GM19372 (cell line): ENCODE results near the gene SLC22A7.
"Not testable (repeated sequence)": the region's sequence is repeated elsewhere in the genome, so short reads cannot be mapped to it uniquely, and the experiment has no call there.

Experiments
- ATAC-seq: cut with Tn5 transposase; IDR thresholded peaks from one replicate; pipeline ENCODE4 v1.9.1; 2021; ENCODE audit warnings: mild to moderate bottlenecking, low read depth, moderate library complexity; ENCODE audit not compliant: unreplicated experiment

SLC22A7 gene

GRCh38 chr6:43299338-43300293 lies 1.6 kb downstream of the SLC22A7 start:
- no peak for ATAC-seq

DNA sequence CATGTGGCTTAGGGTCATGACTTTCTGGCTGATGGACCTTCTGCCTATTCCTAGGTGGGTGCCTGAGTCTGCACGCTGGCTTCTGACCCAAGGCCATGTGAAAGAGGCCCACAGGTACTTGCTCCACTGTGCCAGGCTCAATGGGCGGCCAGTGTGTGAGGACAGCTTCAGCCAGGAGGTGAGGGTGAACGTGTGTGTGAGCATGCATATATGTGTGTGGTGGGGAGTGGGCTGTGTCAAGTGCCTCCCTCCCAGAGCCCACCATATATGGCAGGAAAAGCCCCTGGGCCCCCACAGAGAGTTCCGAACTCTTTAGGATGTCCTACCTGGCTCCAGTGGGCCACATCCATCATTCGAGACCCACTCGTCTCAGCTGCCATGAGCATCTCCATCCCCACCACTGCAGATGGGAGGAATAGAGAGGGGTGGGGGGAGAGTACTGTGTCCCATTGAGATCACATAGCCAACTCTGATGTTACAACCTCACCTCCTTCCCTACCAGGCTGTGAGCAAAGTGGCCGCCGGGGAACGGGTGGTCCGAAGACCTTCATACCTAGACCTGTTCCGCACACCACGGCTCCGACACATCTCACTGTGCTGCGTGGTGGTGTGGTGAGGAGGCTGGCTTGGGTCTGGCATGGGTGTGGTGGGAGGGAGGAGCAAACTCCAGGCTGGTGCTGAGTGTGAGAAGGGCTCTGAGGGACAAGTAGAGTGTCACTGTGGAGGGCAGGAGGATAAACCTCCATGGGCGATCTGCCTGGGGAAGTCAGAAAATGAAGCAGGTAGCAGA lies 3.2 kb downstream of the SLC22A7 start:
- ATAC-seq: no peak

GRCh38 chr6:43302126-43302525 lies 4.1 kb downstream of the SLC22A7 start:
- no peak for ATAC-seq

- ATAC-seq: not testable (repeated sequence)
Measured at GRCh38 chr6:43303006-43303405, 4.9 kb downstream of the SLC22A7 start.

- no peak for ATAC-seq
Measured at GRCh38 chr6:43303751-43304331, 5.8 kb downstream of the SLC22A7 start.

- ATAC-seq: no peak
Measured at GRCh38 chr6:43304361-43304760, 6.3 kb downstream of the SLC22A7 start.

GRCh38 chr6:43304882-43305281 lies 6.8 kb downstream of the SLC22A7 start:
- no peak for ATAC-seq

DNA sequence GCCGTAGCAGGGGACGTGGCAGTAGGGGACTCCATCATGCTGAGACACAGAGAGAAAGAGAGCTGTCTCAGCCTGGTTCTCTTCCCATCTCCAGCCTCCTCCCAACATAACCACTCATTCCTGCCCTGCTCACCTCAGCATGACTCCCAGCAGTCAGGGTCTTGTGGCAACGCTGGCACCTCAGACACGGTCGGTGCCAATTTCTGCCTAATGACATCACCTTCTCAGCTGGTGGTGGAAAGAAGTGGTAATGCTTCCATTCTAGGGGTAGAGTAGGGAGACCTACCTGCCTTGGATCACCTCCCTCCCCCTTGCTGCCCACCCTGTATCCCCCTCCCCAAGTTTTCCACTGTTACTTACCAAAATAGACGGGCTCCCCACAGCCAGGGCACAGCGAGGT lies 8.0 kb downstream of the SLC22A7 start:
- ATAC-seq: no peak

DNA sequence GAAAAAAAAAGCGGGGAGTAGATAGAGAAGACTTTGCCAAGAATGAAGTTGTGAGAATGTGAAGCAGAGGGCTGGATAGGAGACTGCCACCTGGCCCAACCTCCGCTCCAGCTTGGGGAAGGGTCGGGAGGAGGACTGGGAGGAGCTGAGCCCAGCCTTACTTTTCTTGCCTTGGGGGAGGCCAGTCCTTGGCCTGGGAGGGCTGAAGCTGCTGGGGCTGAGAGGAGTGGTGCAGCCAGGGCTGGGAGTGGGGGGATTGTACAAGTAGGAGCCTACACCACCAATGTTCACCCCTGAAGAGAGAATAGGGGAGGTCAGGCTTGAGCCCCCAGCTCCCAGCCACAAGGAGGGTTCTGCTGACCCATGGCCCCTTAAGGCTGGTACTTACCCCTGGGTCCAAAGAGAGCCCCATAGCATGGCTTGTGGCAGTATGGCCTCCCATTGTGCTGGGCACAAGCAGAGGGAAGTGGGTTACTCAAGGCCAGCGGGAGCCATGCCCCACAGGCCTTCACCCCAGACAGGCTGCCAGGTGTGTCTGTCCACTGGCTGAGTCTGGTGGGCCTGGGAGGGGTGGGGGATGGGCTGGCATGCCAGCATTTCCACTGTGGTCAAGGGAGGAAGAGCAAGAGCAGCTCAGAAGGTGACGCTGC lies 9.5 kb downstream of the SLC22A7 start:
- ATAC-seq: no peak

DNA sequence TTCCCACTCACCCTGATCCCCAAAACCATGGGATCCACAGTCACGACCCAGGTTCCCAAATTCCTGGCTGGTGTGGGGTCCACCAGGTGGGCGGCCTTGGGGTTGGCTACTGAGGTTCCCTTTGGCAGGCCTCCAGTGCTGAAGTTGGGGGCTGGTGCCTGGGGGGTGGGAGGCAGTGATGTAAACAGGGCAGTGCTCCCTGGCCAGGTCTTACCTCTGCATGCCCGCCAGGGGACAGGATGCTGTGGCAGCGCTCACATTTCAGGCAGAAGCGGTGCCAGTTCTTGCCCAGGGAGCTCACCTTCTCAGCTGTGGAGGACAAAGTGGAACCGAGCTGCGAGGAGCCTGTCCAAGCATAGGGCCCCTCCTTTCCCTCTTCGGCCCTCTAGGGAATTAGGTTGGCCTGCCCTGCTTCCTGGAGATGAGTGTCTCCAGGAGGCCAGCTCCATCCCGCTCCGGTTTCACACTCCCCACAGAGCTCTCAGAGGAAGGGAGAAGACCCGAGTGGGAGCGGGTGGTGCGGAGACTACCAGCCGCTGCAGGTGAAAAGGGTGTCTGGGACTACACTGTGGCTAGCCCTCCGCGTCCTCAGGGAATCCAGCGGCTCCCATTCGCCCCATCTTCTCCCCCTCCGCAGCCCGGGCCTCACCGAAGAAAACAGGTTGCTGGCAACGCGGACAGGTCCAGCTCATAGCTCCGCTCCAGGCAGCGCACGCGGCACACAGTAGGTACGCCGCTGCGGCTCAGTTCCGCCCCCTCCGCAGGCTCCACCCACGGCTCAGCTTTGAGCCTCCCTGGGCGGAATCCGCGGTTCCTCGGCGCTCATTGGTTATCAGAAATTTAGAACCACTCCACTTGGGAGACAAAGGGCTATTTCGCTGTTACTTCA lies 10.3 kb downstream of the SLC22A7 start, which contains the start of gene CRIP3:
TSS of gene CRIP3 (minus strand) at position 726 of the 889 bp plus-strand sequence. CDS start at position 692, 34 bp downstream.
- ATAC-seq: no peak

- no peak for ATAC-seq
Measured at GRCh38 chr6:43308990-43309477, 11.0 kb downstream of the SLC22A7 start.

DNA sequence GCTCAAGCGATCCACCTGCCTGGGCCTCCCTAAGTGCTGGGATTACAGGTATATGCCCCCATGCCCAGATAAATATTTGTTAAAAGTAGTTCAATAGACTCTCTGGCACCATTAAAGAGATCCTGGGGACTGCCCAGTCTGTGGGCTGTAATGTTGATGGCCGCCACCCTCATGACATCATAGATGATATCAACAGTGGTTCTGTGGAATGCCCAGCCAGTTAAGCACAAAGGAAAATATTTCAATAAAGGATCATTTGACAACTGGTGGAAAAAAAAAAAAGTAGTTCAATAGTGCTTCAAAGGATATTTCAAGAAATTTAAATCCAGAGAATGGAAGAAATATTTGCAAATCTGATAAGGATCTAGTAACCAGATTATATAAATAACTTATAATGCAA lies 12.1 kb downstream of the SLC22A7 start:
- ATAC-seq: no peak

- no peak for ATAC-seq
Measured at GRCh38 chr6:43310624-43311023, 12.6 kb downstream of the SLC22A7 start.

DNA sequence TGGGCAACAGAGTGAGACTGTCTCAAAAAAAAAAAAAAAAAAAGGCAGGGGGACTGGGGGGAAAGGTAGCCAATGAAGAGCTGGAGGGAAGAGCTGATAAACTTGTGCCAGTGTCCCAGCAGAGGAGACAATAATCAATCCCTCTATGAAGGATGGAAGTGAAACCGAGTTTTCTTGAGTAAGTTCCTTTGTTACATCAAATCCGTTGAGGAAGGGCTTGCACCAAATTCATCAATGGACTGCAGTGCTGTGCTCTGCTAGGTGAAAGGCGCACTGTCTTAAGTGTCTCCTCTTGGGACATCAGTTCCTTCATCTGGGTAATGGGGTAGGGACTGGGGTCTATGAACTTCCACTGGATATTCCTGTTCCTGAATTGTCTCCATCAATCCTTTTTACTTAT lies 13.6 kb downstream of the SLC22A7 start:
- ATAC-seq: no peak

- ATAC-seq: no peak
Measured at GRCh38 chr6:43313813-43314212, 15.8 kb downstream of the SLC22A7 start.

DNA sequence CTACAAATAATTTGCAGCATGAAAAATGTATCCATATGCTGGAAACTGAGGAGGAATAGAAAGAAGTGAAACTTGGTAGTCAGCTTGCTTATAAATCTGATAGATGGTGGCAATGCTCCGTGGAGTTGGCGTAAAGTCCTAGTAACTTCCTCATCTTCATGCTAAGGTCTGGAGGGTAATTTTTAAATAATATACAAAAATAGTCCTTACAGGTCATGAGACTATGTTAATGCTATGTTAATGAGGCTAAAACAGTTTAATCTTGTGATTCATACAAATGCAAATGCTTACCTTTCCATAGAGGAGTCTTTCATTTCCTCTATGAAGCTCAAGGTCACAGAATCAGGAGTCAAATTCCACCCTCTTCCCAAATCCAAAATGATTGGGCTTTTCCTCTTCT lies 20.0 kb downstream of the SLC22A7 start:
- no peak for ATAC-seq

- no peak for ATAC-seq
Measured at GRCh38 chr6:43325876-43326275, 27.8 kb downstream of the SLC22A7 start.

DNA sequence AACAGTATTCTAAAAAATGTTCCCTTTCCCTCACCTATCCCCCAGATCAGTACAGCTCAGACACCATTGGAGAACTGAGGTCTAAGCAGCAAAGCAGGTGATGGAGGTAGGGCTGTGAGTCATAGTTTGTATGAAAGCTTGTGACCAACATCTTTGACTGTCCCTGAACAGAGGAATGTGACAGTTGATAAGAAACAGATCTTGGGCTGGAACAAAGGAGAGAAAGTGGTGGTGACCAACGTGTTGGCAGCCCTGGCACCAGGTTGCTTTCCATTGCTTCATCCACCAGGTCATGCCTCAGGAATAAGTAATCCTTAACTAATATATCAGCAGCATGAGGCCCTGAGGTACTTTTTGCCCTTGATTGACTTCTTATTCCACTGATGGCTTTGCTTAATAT lies 30.5 kb downstream of the SLC22A7 start:
- no peak for ATAC-seq

- no peak for ATAC-seq
Measured at GRCh38 chr6:43331470-43331869, 33.4 kb downstream of the SLC22A7 start.
